Measurements from ENCODE around the gene HAUS7.

Gene HAUS7

GRCh38 chrX:153510383-153510782, 40.0 kb upstream of the HAUS7 start:
- Histone ChIP-seq H3K27me3 (ENCODE audit: low read depth, low read length) (no peaks in the 10 kb centered on the region), H3K36me3 (ENCODE audit: control insufficient read depth in 1 of 2, insufficient read depth in 2 of 2, low read length in 2 of 2) (no peaks in the 10 kb centered on the region), H3K4me1 (ENCODE audit: control insufficient read depth in 1 of 2, insufficient read depth in 2 of 2, low read length in 2 of 2) (no peaks in the 10 kb centered on the region), H3K27ac (ENCODE audit: low read length) (no peak overlapping the region), H3K4me3 (ENCODE audit: low read depth in 1 of 2, low read length in 2 of 2) (no peak overlapping the region), H3K9me3 (ENCODE audit: control insufficient read depth in 1 of 2, low read length in 2 of 2) (no peaks in the 10 kb centered on the region)

DNA sequence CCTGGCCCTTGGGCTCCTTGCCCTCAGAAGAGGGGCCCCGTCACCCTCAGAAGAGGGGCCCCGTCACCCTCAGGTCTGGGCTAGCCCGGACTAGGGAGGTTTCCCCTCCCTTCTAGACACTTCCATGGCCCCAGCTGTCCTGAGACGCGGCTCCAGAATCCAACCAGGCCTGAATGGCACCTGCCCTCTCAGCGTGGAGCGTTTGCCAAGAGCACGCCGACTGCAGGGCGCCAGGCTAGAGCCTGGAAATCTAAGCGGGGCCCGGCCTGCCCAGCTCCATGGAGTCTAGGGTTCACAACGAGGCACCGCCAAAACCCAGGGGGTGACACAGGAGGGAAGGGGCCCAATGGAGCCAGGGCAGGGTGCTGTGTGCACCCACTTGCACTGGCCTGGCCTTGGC, 39.2 kb upstream of the HAUS7 start:
- Histone ChIP-seq H3K4me1 (ENCODE audit: control insufficient read depth in 1 of 2, insufficient read depth in 2 of 2, low read length in 2 of 2) (no peaks in the 10 kb centered on the region), H3K27me3 (ENCODE audit: low read depth, low read length) (no peaks in the 10 kb centered on the region), H3K36me3 (ENCODE audit: control insufficient read depth in 1 of 2, insufficient read depth in 2 of 2, low read length in 2 of 2) (no peaks in the 10 kb centered on the region), H3K27ac (ENCODE audit: low read length) (no peak overlapping the region), H3K9me3 (ENCODE audit: control insufficient read depth in 1 of 2, low read length in 2 of 2) (no peaks in the 10 kb centered on the region), H3K4me3 (ENCODE audit: low read depth in 1 of 2, low read length in 2 of 2) (no peak overlapping the region)

GRCh38 chrX:153507484-153508178, 37.3 kb upstream of the HAUS7 start:
- Histone ChIP-seq H3K27ac (ENCODE audit: low read length) (no peak overlapping the region), H3K36me3 (ENCODE audit: control insufficient read depth in 1 of 2, insufficient read depth in 2 of 2, low read length in 2 of 2) (no peaks in the 10 kb centered on the region), H3K27me3 (ENCODE audit: low read depth, low read length) (no peaks in the 10 kb centered on the region), H3K4me1 (ENCODE audit: control insufficient read depth in 1 of 2, insufficient read depth in 2 of 2, low read length in 2 of 2) (no peaks in the 10 kb centered on the region), H3K9me3 (ENCODE audit: control insufficient read depth in 1 of 2, low read length in 2 of 2) (no peaks in the 10 kb centered on the region), H3K4me3 (ENCODE audit: low read depth in 1 of 2, low read length in 2 of 2) (no peak overlapping the region)

DNA sequence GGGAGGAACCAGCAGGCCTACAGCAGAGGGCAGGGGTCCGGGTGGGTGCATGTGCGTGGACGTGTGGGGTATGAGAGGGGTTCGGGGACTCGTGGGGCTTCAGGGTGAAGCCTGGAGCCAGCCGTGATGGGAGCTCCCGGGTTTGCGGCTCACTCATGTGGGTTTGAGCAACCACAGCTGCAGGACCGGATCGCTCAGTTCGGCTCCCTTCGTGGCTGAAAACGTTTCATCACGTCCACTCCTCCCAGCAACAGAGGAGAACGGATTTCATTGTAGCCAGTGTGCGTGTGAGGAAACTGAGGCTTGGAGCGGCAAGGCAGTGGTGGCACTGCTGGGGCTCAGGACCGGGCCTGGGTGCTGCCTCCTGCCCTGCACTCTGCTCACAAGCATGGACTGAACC, 35.0 kb upstream of the HAUS7 start:
- Histone ChIP-seq H3K27me3 (ENCODE audit: low read depth, low read length) (no peaks in the 10 kb centered on the region), H3K4me3 (ENCODE audit: low read depth in 1 of 2, low read length in 2 of 2) (no peak overlapping the region), H3K27ac (ENCODE audit: low read length) (no peak overlapping the region), H3K36me3 (ENCODE audit: control insufficient read depth in 1 of 2, insufficient read depth in 2 of 2, low read length in 2 of 2) (no peaks in the 10 kb centered on the region), H3K4me1 (ENCODE audit: control insufficient read depth in 1 of 2, insufficient read depth in 2 of 2, low read length in 2 of 2) (no peaks in the 10 kb centered on the region), H3K9me3 (ENCODE audit: control insufficient read depth in 1 of 2, low read length in 2 of 2) (no peaks in the 10 kb centered on the region)

GRCh38 chrX:153504445-153505016, 34.2 kb upstream of the HAUS7 start:
- Histone ChIP-seq H3K27me3 (ENCODE audit: low read depth, low read length) (no peaks in the 10 kb centered on the region), H3K9me3 (ENCODE audit: control insufficient read depth in 1 of 2, low read length in 2 of 2) (no peaks in the 10 kb centered on the region), H3K4me1 (ENCODE audit: control insufficient read depth in 1 of 2, insufficient read depth in 2 of 2, low read length in 2 of 2) (no peaks in the 10 kb centered on the region), H3K36me3 (ENCODE audit: control insufficient read depth in 1 of 2, insufficient read depth in 2 of 2, low read length in 2 of 2) (no peaks in the 10 kb centered on the region), H3K27ac (ENCODE audit: low read length) (no peak overlapping the region), H3K4me3 (ENCODE audit: low read depth in 1 of 2, low read length in 2 of 2) (no peak overlapping the region)

DNA sequence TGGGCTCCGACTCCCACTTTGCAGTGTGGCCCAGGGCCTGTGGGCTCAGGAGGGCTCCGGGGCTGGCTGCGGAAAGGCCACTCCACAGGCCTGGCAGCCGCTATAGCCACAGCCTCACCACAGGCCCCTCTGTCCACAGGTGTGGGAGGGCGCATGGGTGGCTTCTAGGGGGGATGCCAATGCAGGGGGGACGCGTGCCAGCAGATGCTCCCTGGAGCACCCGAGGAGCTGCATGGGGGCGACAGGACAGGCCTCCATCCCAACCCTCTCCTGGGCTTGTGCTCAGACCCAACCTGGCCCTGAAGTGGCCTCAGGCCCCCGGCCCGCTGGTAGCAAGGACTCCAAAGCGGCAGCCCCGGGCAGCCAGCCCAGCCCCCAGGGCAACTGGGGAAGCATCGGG, 32.4 kb upstream of the HAUS7 start:
- Histone ChIP-seq H3K36me3 (ENCODE audit: control insufficient read depth in 1 of 2, insufficient read depth in 2 of 2, low read length in 2 of 2) (no peaks in the 10 kb centered on the region), H3K27me3 (ENCODE audit: low read depth, low read length) (no peaks in the 10 kb centered on the region), H3K4me3 (ENCODE audit: low read depth in 1 of 2, low read length in 2 of 2) (no peak overlapping the region), H3K27ac (ENCODE audit: low read length) (no peak overlapping the region), H3K4me1 (ENCODE audit: control insufficient read depth in 1 of 2, insufficient read depth in 2 of 2, low read length in 2 of 2) (no peaks in the 10 kb centered on the region), H3K9me3 (ENCODE audit: control insufficient read depth in 1 of 2, low read length in 2 of 2) (no peaks in the 10 kb centered on the region)

- no peaks in the 10 kb centered on the region for H3K36me3 ChIP-seq (ENCODE audit: control insufficient read depth in 1 of 2, insufficient read depth in 2 of 2, low read length in 2 of 2)
- no peaks in the 10 kb centered on the region for H3K27me3 ChIP-seq (ENCODE audit: low read depth, low read length)
- no peak overlapping the region for H3K4me3 ChIP-seq (ENCODE audit: low read depth in 1 of 2, low read length in 2 of 2)
- H3K9me3 ChIP-seq (ENCODE audit: control insufficient read depth in 1 of 2, low read length in 2 of 2): no peaks in the 10 kb centered on the region
- H3K4me1 ChIP-seq (ENCODE audit: control insufficient read depth in 1 of 2, insufficient read depth in 2 of 2, low read length in 2 of 2): no peaks in the 10 kb centered on the region
- H3K27ac ChIP-seq (ENCODE audit: low read length): no peak overlapping the region
Observed at GRCh38 chrX:153502131-153502530, 31.8 kb upstream of the HAUS7 start.

DNA sequence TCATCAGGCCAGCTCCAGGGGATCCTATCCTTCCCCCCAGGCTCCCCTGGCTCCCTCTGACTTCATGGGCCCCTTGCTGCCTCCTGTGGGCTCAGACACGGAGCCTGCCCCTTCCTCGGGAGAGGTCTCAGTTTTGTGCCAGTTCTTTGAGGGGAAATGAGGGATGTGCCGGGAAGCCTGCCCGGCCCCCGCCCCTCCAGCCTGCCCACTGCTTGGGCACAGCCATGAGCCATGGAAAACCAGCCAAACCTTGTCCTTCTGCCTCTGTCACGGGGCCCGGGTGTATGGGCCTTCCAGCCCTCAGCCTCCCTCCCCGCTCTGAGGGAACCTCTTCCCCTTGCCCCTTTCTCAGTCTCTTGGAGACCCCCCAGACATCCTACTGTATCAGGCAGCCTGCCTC, 31.2 kb upstream of the HAUS7 start:
- Histone ChIP-seq H3K36me3 (ENCODE audit: control insufficient read depth in 1 of 2, insufficient read depth in 2 of 2, low read length in 2 of 2) (no peaks in the 10 kb centered on the region), H3K27me3 (ENCODE audit: low read depth, low read length) (no peaks in the 10 kb centered on the region), H3K4me3 (ENCODE audit: low read depth in 1 of 2, low read length in 2 of 2) (no peak overlapping the region), H3K9me3 (ENCODE audit: control insufficient read depth in 1 of 2, low read length in 2 of 2) (no peaks in the 10 kb centered on the region), H3K27ac (ENCODE audit: low read length) (no peak overlapping the region), H3K4me1 (ENCODE audit: control insufficient read depth in 1 of 2, insufficient read depth in 2 of 2, low read length in 2 of 2) (no peaks in the 10 kb centered on the region)

GRCh38 chrX:153500676-153501280, 30.4 kb upstream of the HAUS7 start:
- no peaks in the 10 kb centered on the region for H3K4me1 ChIP-seq (ENCODE audit: control insufficient read depth in 1 of 2, insufficient read depth in 2 of 2, low read length in 2 of 2)
- no peaks in the 10 kb centered on the region for H3K9me3 ChIP-seq (ENCODE audit: control insufficient read depth in 1 of 2, low read length in 2 of 2)
- H3K36me3 ChIP-seq (ENCODE audit: control insufficient read depth in 1 of 2, insufficient read depth in 2 of 2, low read length in 2 of 2): no peaks in the 10 kb centered on the region
- H3K4me3 ChIP-seq (ENCODE audit: low read depth in 1 of 2, low read length in 2 of 2): no peak overlapping the region
- no peaks in the 10 kb centered on the region for H3K27me3 ChIP-seq (ENCODE audit: low read depth, low read length)
- no peak overlapping the region for H3K27ac ChIP-seq (ENCODE audit: low read length)

GRCh38 chrX:153499876-153500275, 29.5 kb upstream of the HAUS7 start:
- H3K27me3 ChIP-seq (ENCODE audit: low read depth, low read length): no peaks in the 10 kb centered on the region
- no peak overlapping the region for H3K4me3 ChIP-seq (ENCODE audit: low read depth in 1 of 2, low read length in 2 of 2)
- no peak overlapping the region for H3K27ac ChIP-seq (ENCODE audit: low read length)
- H3K36me3 ChIP-seq (ENCODE audit: control insufficient read depth in 1 of 2, insufficient read depth in 2 of 2, low read length in 2 of 2): no peaks in the 10 kb centered on the region
- H3K4me1 ChIP-seq (ENCODE audit: control insufficient read depth in 1 of 2, insufficient read depth in 2 of 2, low read length in 2 of 2): no peaks in the 10 kb centered on the region
- H3K9me3 ChIP-seq (ENCODE audit: control insufficient read depth in 1 of 2, low read length in 2 of 2): no peaks in the 10 kb centered on the region

GRCh38 chrX:153499341-153499740, 29.0 kb upstream of the HAUS7 start:
- Histone ChIP-seq H3K9me3 (ENCODE audit: control insufficient read depth in 1 of 2, low read length in 2 of 2) (no peaks in the 10 kb centered on the region), H3K27me3 (ENCODE audit: low read depth, low read length) (no peaks in the 10 kb centered on the region), H3K27ac (ENCODE audit: low read length) (no peak overlapping the region), H3K36me3 (ENCODE audit: control insufficient read depth in 1 of 2, insufficient read depth in 2 of 2, low read length in 2 of 2) (no peaks in the 10 kb centered on the region), H3K4me1 (ENCODE audit: control insufficient read depth in 1 of 2, insufficient read depth in 2 of 2, low read length in 2 of 2) (no peaks in the 10 kb centered on the region), H3K4me3 (ENCODE audit: low read depth in 1 of 2, low read length in 2 of 2) (no peak overlapping the region)

DNA sequence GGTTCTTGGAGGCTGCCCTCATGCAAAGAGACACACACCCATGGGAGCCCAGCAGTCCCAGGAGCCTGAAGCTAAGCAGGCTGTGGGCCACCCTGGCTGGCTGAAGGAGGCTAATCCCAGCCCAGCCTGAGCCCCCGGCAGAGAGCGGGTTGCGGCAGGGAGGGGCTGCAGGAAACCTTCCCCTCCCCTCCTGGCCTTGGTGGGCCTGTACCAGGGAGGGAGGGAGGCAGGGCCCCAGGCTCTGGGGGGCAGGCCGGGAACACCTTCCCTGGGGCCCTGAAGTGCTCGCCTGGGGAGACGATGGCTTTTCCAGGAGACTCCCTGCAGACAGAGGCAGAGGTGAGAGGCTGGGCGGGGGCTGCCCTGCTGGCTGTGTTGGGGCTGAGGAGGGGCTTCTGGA, 28.1 kb upstream of the HAUS7 start:
- no peaks in the 10 kb centered on the region for H3K36me3 ChIP-seq (ENCODE audit: control insufficient read depth in 1 of 2, insufficient read depth in 2 of 2, low read length in 2 of 2)
- H3K4me1 ChIP-seq (ENCODE audit: control insufficient read depth in 1 of 2, insufficient read depth in 2 of 2, low read length in 2 of 2): no peaks in the 10 kb centered on the region
- no peaks in the 10 kb centered on the region for H3K27me3 ChIP-seq (ENCODE audit: low read depth, low read length)
- H3K9me3 ChIP-seq (ENCODE audit: control insufficient read depth in 1 of 2, low read length in 2 of 2): no peaks in the 10 kb centered on the region
- no peak overlapping the region for H3K4me3 ChIP-seq (ENCODE audit: low read depth in 1 of 2, low read length in 2 of 2)
- H3K27ac ChIP-seq (ENCODE audit: low read length): no peak overlapping the region

All from muscle layer of duodenum (tissue), 2 donors.